B cell (primary cell): ENCODE measurements around the gene SH2D3C. TPM values are rescaled to one million over a fixed set of nuclear protein-coding genes. Genes with fewer than 3 reads are reported as not detected.

Experiments
- ATAC-seq: fragments of 200-7000 bp; cut with Tn5 transposase; one replicate; pipeline ENCODE4 v1.10.0; 2021; ENCODE audit warnings: low read depth, mild to moderate bottlenecking, moderate number of reproducible peaks, moderate library complexity
- CTCF ChIA-PET: fragments of 350-600 bp; sonication (Branson Sonifier 250); formaldehyde crosslinking; loops from one replicate; lab custom pipeline; 2021; ENCODE audit warnings: antibody characterized with exemption, inconsistent platforms; lab: Charles Lee
- POLR2A ChIA-PET: fragments of 350-600 bp; sonication (Branson Sonifier 250); formaldehyde crosslinking; loops from one replicate; lab custom pipeline; 2021; ENCODE audit warnings: antibody characterized with exemption; lab: Charles Lee
- DNase-seq: peaks from one replicate; pipeline ENCODE4 v3.0.0; 2013
- H2AFZ ChIP-seq: 2 replicates; pipeline ENCODE4 v1.6.1; 2012; ENCODE audit warnings: mild to moderate bottlenecking, low read depth, low read length; ENCODE audit not compliant: insufficient read depth, poor library complexity, severe bottlenecking
- H3K27ac ChIP-seq, 2 donors: 1 replicate in 1 of 2; 2 replicates in 1 of 2; pipeline ENCODE4 v1.5.1; 2012 to 2013; ENCODE audit warnings: low read length in 2 of 2, mild to moderate bottlenecking in 2 of 2, moderate library complexity in 1 of 2
- H3K27me3 ChIP-seq, 4 experiments: fragments of 200-600 bp in 1 of 4; sonication (generic) in 1 of 4; replicated peaks in 1 of 4; 1 replicate in 2 of 4; 2 replicates in 2 of 4; pipeline versions ENCODE4 v1.6.1 to v1.7.0; 2013 to 2016; ENCODE audit warnings: low read length in 3 of 4, mild to moderate bottlenecking in 2 of 4, mixed read lengths in 1 of 4, moderate library complexity in 1 of 4; ENCODE audit not compliant: insufficient read depth in 4 of 4, control insufficient read depth in 3 of 4; ENCODE audit errors: control extremely low read depth in 1 of 4
- H3K36me3 ChIP-seq, 2 experiments: replicated peaks in 1 of 2; 1 replicate in 1 of 2; 2 replicates in 1 of 2; pipeline versions ENCODE4 v1.6.1 to v1.7.1; 2013; ENCODE audit warnings: low read length in 1 of 2; ENCODE audit not compliant: insufficient read depth in 2 of 2, control insufficient read depth in 1 of 2; ENCODE audit errors: control extremely low read depth in 1 of 2, extremely low read depth in 1 of 2
- H3K4me1 ChIP-seq, 2 donors: fragments of 200-600 bp in 1 of 2; sonication (generic) in 1 of 2; 1 replicate in 1 of 2; 2 replicates in 1 of 2; pipeline versions ENCODE4 v1.5.1 to v1.6.1; 2013 to 2017; ENCODE audit warnings: low read length in 2 of 2; ENCODE audit not compliant: control insufficient read depth in 2 of 2, insufficient read depth in 2 of 2
- H3K4me2 ChIP-seq: replicated peaks from 2 replicates; pipeline ENCODE3; 2012; ENCODE audit warnings: mild to moderate bottlenecking, low read depth, low read length; ENCODE audit not compliant: poor library complexity, severe bottlenecking
- H3K4me3 ChIP-seq, 5 experiments: fragments of 200-600 bp in 1 of 5; sonication (generic) in 1 of 5; 1 replicate in 3 of 5; 2 replicates in 2 of 5; pipeline versions ENCODE4 v1.5.1 to v1.7.0; 2011 to 2016; ENCODE audit warnings: low read length in 4 of 5, mild to moderate bottlenecking in 4 of 5, low read depth in 2 of 5, control low read depth in 1 of 5, moderate library complexity in 1 of 5; ENCODE audit not compliant: insufficient read depth in 1 of 5; ENCODE audit errors: control extremely low read depth in 1 of 5, extremely low read depth in 1 of 5
- H3K79me2 ChIP-seq: fragments of 200-600 bp; sonication (generic); one replicate; pipeline ENCODE4 v1.6.0; 2016; ENCODE audit warnings: low read length; ENCODE audit not compliant: control insufficient read depth, insufficient read depth
- H3K9ac ChIP-seq: fragments of 200-600 bp; sonication (generic); 2 replicates; pipeline ENCODE4 v1.6.1; 2017; ENCODE audit warnings: mild to moderate bottlenecking, low read length, moderate library complexity
- H3K9me3 ChIP-seq, 3 donors: one replicate each; pipeline versions ENCODE4 v1.6.1 to v1.7.1; 2013; ENCODE audit warnings: low read length in 2 of 3; ENCODE audit not compliant: control insufficient read depth in 2 of 3, insufficient read depth in 1 of 3; ENCODE audit errors: control extremely low read depth in 1 of 3
- H4K20me1 ChIP-seq: 2 replicates; pipeline ENCODE4 v1.6.0; 2012; ENCODE audit warnings: mild to moderate bottlenecking, low read length; ENCODE audit not compliant: insufficient read depth, control insufficient read depth, poor library complexity, severe bottlenecking
- H3K27ac Mint-ChIP-seq: one replicate; pipeline ENCODE4 v1.8.0; 2021; ENCODE audit warnings: mixed read lengths
- H3K27me3 Mint-ChIP-seq: one replicate; pipeline ENCODE4 v1.8.0; 2021; ENCODE audit warnings: mixed read lengths
- H3K4me1 Mint-ChIP-seq: one replicate; pipeline ENCODE4 v1.8.0; 2021; ENCODE audit warnings: mixed read lengths
- H3K4me3 Mint-ChIP-seq: one replicate; pipeline ENCODE4 v1.8.0; 2021; ENCODE audit warnings: mixed read lengths
- H3K9me3 Mint-ChIP-seq: one replicate; pipeline ENCODE4 v1.8.0; 2022; ENCODE audit warnings: mixed read lengths; ENCODE audit not compliant: insufficient read depth
- EZH2 ChIP-seq: IDR thresholded peaks from 2 replicates; pipeline ENCODE4 v1.6.1; 2012; ENCODE audit warnings: borderline replicate concordance, low read depth, mild to moderate bottlenecking, moderate library complexity, low read length; ENCODE audit not compliant: insufficient read depth, poor library complexity, severe bottlenecking
- WGBS: methylation state at CpG from one replicate; pipeline ENCODE4 v1.1.5; 2013; ENCODE audit warnings: missing lambda C conversion rate; ENCODE audit not compliant: insufficient coverage; 5-methylcytosine and 5-hydroxymethylcytosine counted together
- intact Hi-C: fragments of 100-400 bp; cut with micrococcal nuclease; formaldehyde crosslinking; loops from one replicate; pipeline ENCODE4 v1.10.0; 2022
- polyA plus RNA-seq: library from polyadenylated mRNA; depleted of rRNA; stranded (reverse); fragments of >200 nt; gene quantifications from 2 replicates; pipeline ENCODE4 v1.2.3, GENCODE V29; 2012
- total RNA-seq, 2 donors: library from RNA; stranded (reverse); fragments of 120-200 nt in 1 of 2; gene quantifications; 1 replicate in 1 of 2; 2 replicates in 1 of 2; pipeline versions ENCODE4 v1.2.3 to v1.2.4, GENCODE V29; 2013 to 2022
- TF ChIP-seq, protein P1 (sequence below): fragments of 200-600 bp; IDR thresholded peaks from one replicate; pipeline ENCODE4 v1.8.0; 2022; ENCODE audit warnings: antibody characterized with exemption, mild to moderate bottlenecking

Gene SH2D3C
- total and polyA plus RNA-seq, 2 donors (not counting 1 experiment from before 2014, with no cell fraction given) = 66.3 to 85.5 TPM

DNA sequence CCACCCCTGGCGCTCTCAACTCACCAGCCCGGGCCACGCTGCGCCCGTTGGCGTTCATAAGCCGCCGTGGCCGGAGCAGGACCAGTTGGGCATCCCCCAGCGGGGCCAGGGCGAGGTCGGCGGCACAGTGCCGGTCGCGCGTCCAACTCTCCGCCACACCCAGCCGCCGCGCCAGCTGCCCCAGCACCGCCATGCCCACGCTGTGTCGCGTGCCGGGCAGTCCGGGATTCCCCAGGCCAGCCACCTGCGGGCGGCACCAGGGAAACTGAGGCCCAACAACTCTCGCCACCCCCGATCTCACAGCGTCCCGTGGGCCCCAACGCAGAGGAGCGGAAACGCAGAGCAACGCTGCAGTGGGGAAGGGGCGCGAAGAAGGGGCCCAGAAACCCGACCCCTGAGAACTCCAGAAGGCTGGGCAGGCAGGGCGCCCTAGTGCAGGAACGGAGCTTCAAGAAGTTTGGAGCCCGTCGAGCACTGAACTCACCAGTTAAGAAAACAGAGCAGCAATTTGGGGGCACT lies 63.5 kb downstream of the SH2D3C start:
- under 1% methylated on average over 42 of the region's 44 CpGs for WGBS
- Histone ChIP-seq H3K36me3 (no peaks in the 10 kb centered on the region), H3K27me3 (no peaks in the 10 kb centered on the region), H3K9me3 (no peaks in the 10 kb centered on the region), H3K4me3 (peak overlapping the region; percentile 16 to 90 (median 66)), H3K79me2 (peaks cover 3% of the 10 kb centered on the region), H2AFZ (peak overlapping the region; percentile 88), H4K20me1 (no peaks in the 10 kb centered on the region), H3K4me1 (peaks cover 9 to 16% of the 10 kb centered on the region in 2 donors), H3K9ac (peak overlapping the region; percentile 77), H3K4me2 (peak overlapping the region; percentile 96), H3K27ac (peak overlapping the region; percentile 22 to 81)
- CTCF ChIA-PET = interaction anchor here (0.7 to 2.9 kb wide), 5 partner anchors 20 to 155 kb away, joined by 3 to 26 read pairs (median 4); partner anchors contain the start of gene TOR2A
- Mint-ChIP-seq H3K27me3 (no peaks in the 10 kb centered on the region), H3K4me1 (peaks cover 25% of the 10 kb centered on the region), H3K9me3 (no peaks in the 10 kb centered on the region), H3K4me3 (peak overlapping the region; percentile 97), H3K27ac (peak overlapping the region; percentile 90)
- TF ChIP-seq EZH2 = no peak
- TF ChIP-seq, protein P1, sequence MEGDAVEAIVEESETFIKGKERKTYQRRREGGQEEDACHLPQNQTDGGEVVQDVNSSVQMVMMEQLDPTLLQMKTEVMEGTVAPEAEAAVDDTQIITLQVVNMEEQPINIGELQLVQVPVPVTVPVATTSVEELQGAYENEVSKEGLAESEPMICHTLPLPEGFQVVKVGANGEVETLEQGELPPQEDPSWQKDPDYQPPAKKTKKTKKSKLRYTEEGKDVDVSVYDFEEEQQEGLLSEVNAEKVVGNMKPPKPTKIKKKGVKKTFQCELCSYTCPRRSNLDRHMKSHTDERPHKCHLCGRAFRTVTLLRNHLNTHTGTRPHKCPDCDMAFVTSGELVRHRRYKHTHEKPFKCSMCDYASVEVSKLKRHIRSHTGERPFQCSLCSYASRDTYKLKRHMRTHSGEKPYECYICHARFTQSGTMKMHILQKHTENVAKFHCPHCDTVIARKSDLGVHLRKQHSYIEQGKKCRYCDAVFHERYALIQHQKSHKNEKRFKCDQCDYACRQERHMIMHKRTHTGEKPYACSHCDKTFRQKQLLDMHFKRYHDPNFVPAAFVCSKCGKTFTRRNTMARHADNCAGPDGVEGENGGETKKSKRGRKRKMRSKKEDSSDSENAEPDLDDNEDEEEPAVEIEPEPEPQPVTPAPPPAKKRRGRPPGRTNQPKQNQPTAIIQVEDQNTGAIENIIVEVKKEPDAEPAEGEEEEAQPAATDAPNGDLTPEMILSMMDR = no peak
- POLR2A ChIA-PET = interaction anchor here (1.6 kb wide), 1 partner anchor 20 kb away, joined by 8 read pairs; the partner anchor contains the start of gene TOR2A
- no peak for DNase-seq
- intact Hi-C loops = loop anchor here (1.0 to 5.0 kb wide), 9 partner anchors 16 to 1167 kb away; partner anchors contain the start of genes FPGS, KYAT1, LRRC8A and LRSAM1
- ATAC-seq = no peak

DNA sequence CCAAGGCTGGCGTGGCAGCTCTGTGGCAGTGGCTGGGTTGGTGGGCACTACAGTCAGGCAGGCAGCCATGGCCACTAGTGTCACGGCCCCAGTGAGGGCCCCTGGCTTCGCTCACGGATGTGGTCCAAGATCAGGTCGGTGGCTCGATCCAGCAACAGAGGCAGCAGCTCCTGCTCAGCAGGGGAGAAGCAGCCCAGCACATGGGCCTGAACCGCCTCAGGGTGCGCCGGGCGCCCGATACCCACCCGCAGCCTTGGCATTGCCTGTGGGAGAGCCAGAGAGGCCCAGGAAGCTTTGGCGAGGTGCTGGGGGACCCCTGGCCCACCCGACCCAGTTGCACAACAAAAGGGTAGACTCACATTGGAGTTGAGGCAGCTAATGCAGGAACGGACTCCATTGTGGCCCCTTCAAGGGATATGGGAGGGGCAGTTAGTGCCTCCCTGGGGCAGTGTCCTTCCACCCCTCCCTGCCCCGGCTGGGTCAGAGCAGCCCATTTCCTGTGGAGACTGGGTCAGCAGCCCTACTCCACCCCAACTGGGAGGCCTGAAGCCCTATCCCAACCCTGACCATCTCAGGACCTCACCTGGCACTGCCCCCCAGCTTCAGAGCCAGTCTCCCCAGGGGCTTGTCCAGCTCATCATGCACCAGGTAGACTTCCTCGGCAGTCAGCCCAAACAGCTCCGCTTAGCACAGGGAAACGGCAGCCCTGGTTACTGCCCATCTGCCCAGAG lies 64.3 kb downstream of the SH2D3C start:
- TF ChIP-seq EZH2 = no peak
- TF ChIP-seq, protein P1 = no peak
- no peaks in the 10 kb centered on the region for H3K27me3 Mint-ChIP-seq
- H3K4me3 ChIP-seq = peak overlapping the region in 1 of 5 experiments; percentile 87
- H3K9me3 Mint-ChIP-seq = no peaks in the 10 kb centered on the region
- ChIA-PET POLR2A (no interaction called here), CTCF (no interaction called here)
- no peaks in the 10 kb centered on the region for H3K36me3 ChIP-seq
- H3K9ac ChIP-seq = no peak overlapping the region
- H3K79me2 ChIP-seq = peaks cover 3% of the 10 kb centered on the region
- H3K4me1 ChIP-seq = peaks cover 9 to 16% of the 10 kb centered on the region in 2 donors
- peaks cover 21% of the 10 kb centered on the region for H3K4me1 Mint-ChIP-seq
- no peaks in the 10 kb centered on the region for H4K20me1 ChIP-seq
- H3K27me3 ChIP-seq = no peaks in the 10 kb centered on the region
- no peak overlapping the region for H2AFZ ChIP-seq
- no peak overlapping the region for H3K27ac ChIP-seq
- no peak for ATAC-seq
- peak overlapping the region; percentile 96 for H3K4me2 ChIP-seq
- WGBS = 88% methylated on average over 18 of the region's 19 CpGs
- DNase-seq = peak; percentile 13
- intact Hi-C loops = no loop called here
- peak overlapping the region; percentile 32 for H3K27ac Mint-ChIP-seq
- peak overlapping the region; percentile 82 for H3K4me3 Mint-ChIP-seq
- no peaks in the 10 kb centered on the region for H3K9me3 ChIP-seq
